Type B pancreatic cell (in vitro differentiated cells): ENCODE measurements around the gene NPHP4. TPM values are rescaled to one million over a fixed set of nuclear protein-coding genes. Genes with fewer than 3 reads are reported as not detected.

ENCODE experiments used
- DNase-seq: peaks from one replicate; pipeline ENCODE4 v3.0.0; 2021; ENCODE audit warnings: mixed read lengths; ENCODE audit not compliant: unreplicated experiment; ENCODE audit errors: extremely low spot score
- H3K27ac Mint-ChIP-seq: 2 replicates; pipeline ENCODE4 v1.8.0; 2021; ENCODE audit warnings: mild to moderate bottlenecking, mixed read lengths
- H3K27me3 Mint-ChIP-seq: 2 replicates; pipeline ENCODE4 v1.8.0; 2021; ENCODE audit warnings: mixed read lengths
- H3K36me3 Mint-ChIP-seq: 2 replicates; pipeline ENCODE4 v1.8.0; 2021; ENCODE audit warnings: mixed read lengths
- H3K4me1 Mint-ChIP-seq: one replicate; pipeline ENCODE4 v1.8.0; 2021; ENCODE audit warnings: mixed read lengths; ENCODE audit not compliant: unreplicated experiment
- H3K4me3 Mint-ChIP-seq: 2 replicates; pipeline ENCODE4 v1.8.0; 2021; ENCODE audit warnings: mild to moderate bottlenecking, mixed read lengths
- H3K9me3 Mint-ChIP-seq: 2 replicates; pipeline ENCODE4 v1.8.0; 2021; ENCODE audit warnings: mixed read lengths
- total RNA-seq: library from RNA; stranded (reverse); gene quantifications from 2 replicates; pipeline ENCODE4 v1.2.1, GENCODE V29; 2021; ENCODE audit warnings: low replicate concordance
- TF ChIP-seq, protein P1 (sequence below): fragments of 200-600 bp; sonication (generic); conservative IDR thresholded peaks from 2 replicates; pipeline ENCODE4 v1.5.0; 2021; ENCODE audit warnings: antibody characterized with exemption, mild to moderate bottlenecking

NPHP4 gene
- total RNA-seq, 1 donor from 2014 or later = 21.7 TPM

DNA sequence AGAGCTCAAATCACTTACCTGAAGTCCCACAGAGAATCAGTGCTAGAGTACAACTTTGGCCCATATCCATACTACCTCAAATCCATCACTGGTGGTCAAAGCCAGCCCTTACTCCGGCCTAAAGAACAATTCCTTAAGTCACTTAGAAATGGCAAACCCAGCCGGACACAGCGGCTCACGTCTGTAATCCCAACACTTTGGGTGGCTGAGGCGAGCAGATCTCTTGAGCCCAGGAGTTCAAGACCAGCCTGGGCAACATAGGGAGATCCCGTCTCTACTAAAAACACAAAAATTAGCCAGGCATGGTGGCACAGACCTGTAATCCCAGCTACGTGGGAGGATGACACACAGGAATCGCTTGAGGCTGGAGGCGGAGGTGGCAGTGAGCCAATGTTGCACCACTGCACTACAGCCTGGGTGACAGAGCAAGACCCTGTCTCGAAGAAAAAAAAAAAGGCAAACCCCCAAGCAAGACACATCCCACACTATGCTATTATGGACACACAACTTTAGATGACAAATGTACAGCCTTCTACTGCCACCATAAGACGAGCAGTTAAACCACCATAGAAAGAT, 24.0 kb downstream of the NPHP4 start:
- H3K36me3 Mint-ChIP-seq = peaks cover 10% of the 10 kb centered on the region
- H3K4me1 Mint-ChIP-seq = peaks cover 21% of the 10 kb centered on the region
- DNase-seq = no peak
- no peaks in the 10 kb centered on the region for H3K9me3 Mint-ChIP-seq
- peaks cover 14% of the 10 kb centered on the region for H3K27me3 Mint-ChIP-seq
- H3K4me3 Mint-ChIP-seq = no peak overlapping the region
- TF ChIP-seq, protein P1, sequence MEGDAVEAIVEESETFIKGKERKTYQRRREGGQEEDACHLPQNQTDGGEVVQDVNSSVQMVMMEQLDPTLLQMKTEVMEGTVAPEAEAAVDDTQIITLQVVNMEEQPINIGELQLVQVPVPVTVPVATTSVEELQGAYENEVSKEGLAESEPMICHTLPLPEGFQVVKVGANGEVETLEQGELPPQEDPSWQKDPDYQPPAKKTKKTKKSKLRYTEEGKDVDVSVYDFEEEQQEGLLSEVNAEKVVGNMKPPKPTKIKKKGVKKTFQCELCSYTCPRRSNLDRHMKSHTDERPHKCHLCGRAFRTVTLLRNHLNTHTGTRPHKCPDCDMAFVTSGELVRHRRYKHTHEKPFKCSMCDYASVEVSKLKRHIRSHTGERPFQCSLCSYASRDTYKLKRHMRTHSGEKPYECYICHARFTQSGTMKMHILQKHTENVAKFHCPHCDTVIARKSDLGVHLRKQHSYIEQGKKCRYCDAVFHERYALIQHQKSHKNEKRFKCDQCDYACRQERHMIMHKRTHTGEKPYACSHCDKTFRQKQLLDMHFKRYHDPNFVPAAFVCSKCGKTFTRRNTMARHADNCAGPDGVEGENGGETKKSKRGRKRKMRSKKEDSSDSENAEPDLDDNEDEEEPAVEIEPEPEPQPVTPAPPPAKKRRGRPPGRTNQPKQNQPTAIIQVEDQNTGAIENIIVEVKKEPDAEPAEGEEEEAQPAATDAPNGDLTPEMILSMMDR = no peak
- no peak overlapping the region for H3K27ac Mint-ChIP-seq

DNA sequence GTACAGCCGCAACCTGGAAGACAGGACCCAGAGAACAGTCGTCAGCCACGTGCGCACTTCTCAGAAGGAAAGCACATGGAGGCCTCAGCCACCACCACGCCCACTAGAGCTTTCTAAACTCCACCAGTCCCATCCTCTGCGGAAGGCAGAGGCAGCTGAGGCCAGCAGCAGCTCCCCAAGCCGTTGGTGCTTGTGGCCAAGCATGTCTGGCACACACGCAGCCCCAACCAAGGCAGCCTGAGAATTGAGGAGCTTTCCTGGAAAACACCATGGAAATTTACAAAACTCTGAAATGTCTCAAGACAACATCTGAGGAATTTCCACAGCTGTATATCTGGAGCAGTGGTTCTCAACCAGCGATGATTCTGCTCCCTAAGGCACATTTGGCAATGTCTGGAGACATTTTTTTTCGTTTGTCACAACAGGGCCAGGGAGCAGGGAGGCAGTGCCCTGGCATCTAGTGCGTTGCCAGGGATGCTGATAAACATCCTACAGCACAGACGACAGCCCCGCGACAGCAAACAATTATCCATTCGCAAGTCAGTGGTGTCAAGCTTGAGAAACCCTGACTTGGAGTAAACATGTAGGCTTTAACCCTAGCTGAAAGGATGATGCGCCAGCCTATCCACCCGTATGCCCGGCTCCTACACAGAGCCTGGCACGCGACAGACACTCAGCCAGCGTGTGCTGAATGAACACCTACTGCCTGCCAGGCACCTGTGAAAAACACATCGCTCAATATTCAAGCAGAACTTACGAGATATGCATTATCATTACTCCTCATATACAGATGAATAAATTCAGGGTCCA, 24.7 kb downstream of the NPHP4 start:
- Mint-ChIP-seq H3K27me3 (peaks cover 14% of the 10 kb centered on the region), H3K9me3 (no peaks in the 10 kb centered on the region), H3K4me1 (peaks cover 21% of the 10 kb centered on the region), H3K27ac (no peak overlapping the region), H3K36me3 (peaks cover 10% of the 10 kb centered on the region), H3K4me3 (no peak overlapping the region)
- TF ChIP-seq, protein P1 = no peak
- DNase-seq = no peak

- Mint-ChIP-seq H3K9me3 (no peaks in the 10 kb centered on the region), H3K4me1 (peaks cover 14% of the 10 kb centered on the region), H3K36me3 (peaks cover 10% of the 10 kb centered on the region), H3K4me3 (no peak overlapping the region), H3K27ac (no peak overlapping the region), H3K27me3 (peaks cover 11% of the 10 kb centered on the region)
- DNase-seq = no peak
- TF ChIP-seq, protein P1 = no peak
These were observed 25.6 kb downstream of the NPHP4 start for GRCh38 chr1:5966543-5967205.

- DNase-seq = no peak
- H3K4me3 Mint-ChIP-seq = no peak overlapping the region
- H3K27ac Mint-ChIP-seq = no peak overlapping the region
- H3K27me3 Mint-ChIP-seq = peaks cover 3% of the 10 kb centered on the region
- TF ChIP-seq, protein P1 = no peak
- H3K4me1 Mint-ChIP-seq = peaks cover 3% of the 10 kb centered on the region
- H3K9me3 Mint-ChIP-seq = no peaks in the 10 kb centered on the region
- peaks cover 5% of the 10 kb centered on the region for H3K36me3 Mint-ChIP-seq
These were observed 26.6 kb downstream of the NPHP4 start for GRCh38 chr1:5965586-5966131.

- peaks cover 10% of the 10 kb centered on the region for H3K36me3 Mint-ChIP-seq
- no peak overlapping the region for H3K27ac Mint-ChIP-seq
- H3K27me3 Mint-ChIP-seq = no peaks in the 10 kb centered on the region
- no peak overlapping the region for H3K4me3 Mint-ChIP-seq
- TF ChIP-seq, protein P1 = no peak
- DNase-seq = no peak
- H3K4me1 Mint-ChIP-seq = no peaks in the 10 kb centered on the region
- H3K9me3 Mint-ChIP-seq = no peaks in the 10 kb centered on the region
These were observed 29.7 kb downstream of the NPHP4 start for GRCh38 chr1:5962265-5963105.
